ENCODE measurements around the gene MED10. TPM values are rescaled to one million over a fixed set of nuclear protein-coding genes. Genes with fewer than 3 reads are reported as not detected.

Gene MED10
- total and polyA plus RNA-seq, 9 donors = 18.2 to 35.7 (median 23.4) TPM

- H3K4me3 ChIP-seq = no peak overlapping the region
- no peaks in the 10 kb centered on the region for H3K27me3 ChIP-seq
- H3K4me1 ChIP-seq (ENCODE audit: insufficient read depth) = no peaks in the 10 kb centered on the region
- H3K9me3 ChIP-seq = no peaks in the 10 kb centered on the region
- WGBS, 3 donors = 83 to 92% (median 91%) methylated on average over 15 of the region's 15 CpGs
- intact Hi-C loops (cut with DNase I) = no loop called here
- DNase-seq = no peak
- H3K27ac ChIP-seq = no peak overlapping the region
- H3K36me3 ChIP-seq = no peaks in the 10 kb centered on the region
- no peak for TF ChIP-seq EP300 (IDR thresholded peaks at IDR 0.05)
- no peak for TF ChIP-seq POLR2A (IDR thresholded peaks at IDR 0.05)
- TF ChIP-seq CTCF (IDR thresholded peaks at IDR 0.05) = no peak
These were observed 19.4 kb upstream of the MED10 start for GRCh38 chr5:6397536-6398269.

- no peak for TF ChIP-seq EP300 (IDR thresholded peaks at IDR 0.05)
- no peak for TF ChIP-seq POLR2A (IDR thresholded peaks at IDR 0.05)
- Histone ChIP-seq H3K36me3 (no peaks in the 10 kb centered on the region), H3K27me3 (no peaks in the 10 kb centered on the region), H3K9me3 (no peaks in the 10 kb centered on the region), H3K27ac (no peak overlapping the region), H3K4me3 (no peak overlapping the region), H3K4me1 (ENCODE audit: insufficient read depth) (no peaks in the 10 kb centered on the region)
- 87 to 94% (median 89%) methylated on average over 11 of the region's 11 CpGs for WGBS, 3 donors
- intact Hi-C loops (cut with DNase I) = no loop called here
- DNase-seq = no peak
These were observed 18.6 kb upstream of the MED10 start for GRCh38 chr5:6396836-6397535.

GRCh38 chr5:6396043-6396442, 17.7 kb upstream of the MED10 start:
- no peak for TF ChIP-seq EP300 (IDR thresholded peaks at IDR 0.05)
- no peak for TF ChIP-seq CTCF (IDR thresholded peaks at IDR 0.05)
- no peak for TF ChIP-seq POLR2A (IDR thresholded peaks at IDR 0.05)
- intact Hi-C loops (cut with DNase I) = no loop called here
- WGBS, 3 donors = 84 to 89% (median 86%) methylated on average over 8 of the region's 8 CpGs

GRCh38 chr5:6395621-6396020, 17.3 kb upstream of the MED10 start:
- TF ChIP-seq EP300 (IDR thresholded peaks at IDR 0.05) (no peak), CTCF (IDR thresholded peaks at IDR 0.05) (no peak), POLR2A (IDR thresholded peaks at IDR 0.05) (no peak)
- Histone ChIP-seq H3K4me3 (no peak overlapping the region), H3K36me3 (no peaks in the 10 kb centered on the region), H3K9me3 (no peaks in the 10 kb centered on the region), H3K27ac (no peak overlapping the region), H3K27me3 (no peaks in the 10 kb centered on the region), H3K4me1 (ENCODE audit: insufficient read depth) (no peaks in the 10 kb centered on the region)
- 54 to 83% (median 83%) methylated on average over 3 of the region's 3 CpGs for WGBS, 3 donors
- DNase-seq = no peak
- intact Hi-C loops (cut with DNase I) = no loop called here

More at GRCh38 chr5:6396043-6396442, 17.7 kb upstream of the MED10 start:
- Histone ChIP-seq H3K4me1 (ENCODE audit: insufficient read depth) (no peaks in the 10 kb centered on the region), H3K4me3 (no peak overlapping the region), H3K36me3 (no peaks in the 10 kb centered on the region), H3K27ac (no peak overlapping the region), H3K27me3 (no peaks in the 10 kb centered on the region), H3K9me3 (no peaks in the 10 kb centered on the region)
- DNase-seq = no peak

- intact Hi-C loops (cut with DNase I) = no loop called here
- Histone ChIP-seq H3K4me1 (ENCODE audit: insufficient read depth) (no peaks in the 10 kb centered on the region), H3K27me3 (no peaks in the 10 kb centered on the region), H3K4me3 (no peak overlapping the region), H3K9me3 (no peaks in the 10 kb centered on the region), H3K27ac (no peak overlapping the region), H3K36me3 (no peaks in the 10 kb centered on the region)
- WGBS, 3 donors = 67 to 80% (median 68%) methylated on average over 7 of the region's 7 CpGs
- no peak for TF ChIP-seq EP300 (IDR thresholded peaks at IDR 0.05)
- TF ChIP-seq CTCF (IDR thresholded peaks at IDR 0.05) = no peak
- TF ChIP-seq POLR2A (IDR thresholded peaks at IDR 0.05) = no peak
- no peak for DNase-seq
These were observed 16.7 kb upstream of the MED10 start for GRCh38 chr5:6395102-6395445.
